HepG2 (cell line): ENCODE results near the gene ICAM5.

Source experiments
- ARID4A ChIP-seq: sonication (generic); formaldehyde crosslinking; IDR thresholded peaks from 2 replicates; pipeline ENCODE4 v1.5.0; 2020; ENCODE audit warnings: mild to moderate bottlenecking, missing genetic modification reagents, borderline replicate concordance
- ELF1 ChIP-seq: sonication (generic); formaldehyde crosslinking; IDR thresholded peaks from 2 replicates; pipeline ENCODE4 v1.4.0; 2020; ENCODE audit warnings: missing genetic modification reagents
- ETV6 ChIP-seq: sonication (generic); formaldehyde crosslinking; conservative IDR thresholded peaks from 2 replicates; pipeline ENCODE4 v1.4.0; 2020; ENCODE audit warnings: missing genetic modification reagents
- RAD21 ChIP-seq: fragments of 450-650 bp; formaldehyde crosslinking; IDR thresholded peaks from 2 replicates; pipeline ENCODE4 v1.5.0; 2020; ENCODE audit warnings: mild to moderate bottlenecking
- ZFX ChIP-seq: sonication (generic); formaldehyde crosslinking; IDR thresholded peaks from 2 replicates; pipeline ENCODE4 v1.4.0; 2020; ENCODE audit warnings: mild to moderate bottlenecking, low read depth, missing genetic modification reagents, moderate library complexity
- ZNF24 ChIP-seq: fragments of 450-650 bp; IDR thresholded peaks from 2 replicates; pipeline ENCODE4 v1.6.1; 2017; ENCODE audit warnings: antibody characterized with exemption, mild to moderate bottlenecking
- ZNF598 ChIP-seq: sonication (generic); formaldehyde crosslinking; IDR thresholded peaks from 2 replicates; pipeline ENCODE4 v1.5.1; 2020; ENCODE audit warnings: mild to moderate bottlenecking, missing genetic modification reagents, borderline replicate concordance
- ZNF670 ChIP-seq: sonication (generic); formaldehyde crosslinking; IDR thresholded peaks from 2 replicates; pipeline ENCODE4 v1.8.0; 2022; ENCODE audit warnings: mild to moderate bottlenecking, missing genetic modification reagents, borderline replicate concordance
- ZNF704 ChIP-seq: sonication (generic); formaldehyde crosslinking; IDR thresholded peaks from 2 replicates; pipeline ENCODE4 v1.8.1; 2023; ENCODE audit warnings: mild to moderate bottlenecking, inconsistent platforms, moderate library complexity, missing genetic modification reagents, borderline replicate concordance
- ZNF766 ChIP-seq: sonication (generic); formaldehyde crosslinking; IDR thresholded peaks from 2 replicates; pipeline ENCODE4 v1.5.0; 2020; ENCODE audit warnings: missing genetic modification reagents, borderline replicate concordance
- TF ChIP-seq, protein P1 (sequence below): sonication (generic); formaldehyde crosslinking; IDR thresholded peaks from 2 replicates; pipeline ENCODE4 v1.4.0; 2020; ENCODE audit warnings: missing genetic modification reagents
- TF ChIP-seq, protein P2 (sequence below): sonication (generic); formaldehyde crosslinking; IDR thresholded peaks from 2 replicates; pipeline ENCODE4 v1.4.0; 2020; ENCODE audit warnings: missing genetic modification reagents, borderline replicate concordance
- TF ChIP-seq, protein P3 (sequence below), 2 experiments: sonication (generic) in 1 of 2; formaldehyde crosslinking in 1 of 2; IDR thresholded peaks; 2 replicates each; pipeline versions ENCODE4 v1.5.1 to v1.6.1; 2011 to 2020; ENCODE audit warnings: borderline replicate concordance in 1 of 2, low read depth in 1 of 2, low read length in 1 of 2, mild to moderate bottlenecking in 1 of 2, missing genetic modification reagents in 1 of 2, moderate library complexity in 1 of 2
- TF ChIP-seq, protein P4 (sequence below): sonication (generic); formaldehyde crosslinking; IDR thresholded peaks from 2 replicates; pipeline ENCODE4 v1.5.0; 2020; ENCODE audit warnings: mild to moderate bottlenecking, missing genetic modification reagents, moderate library complexity

DNA sequence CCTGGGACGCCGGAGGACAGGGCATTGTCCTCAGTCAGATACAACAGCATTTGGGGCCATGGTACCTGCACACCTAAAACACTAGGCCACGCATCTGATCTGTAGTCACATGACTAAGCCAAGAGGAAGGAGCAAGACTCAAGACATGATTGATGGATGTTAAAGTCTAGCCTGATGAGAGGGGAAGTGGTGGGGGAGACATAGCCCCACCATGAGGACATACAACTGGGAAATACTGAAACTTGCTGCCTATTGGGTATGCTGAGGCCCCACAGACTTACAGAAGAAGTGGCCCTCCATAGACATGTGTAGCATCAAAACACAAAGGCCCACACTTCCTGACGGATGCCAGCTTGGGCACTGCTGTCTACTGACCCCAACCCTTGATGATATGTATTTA, 4.4 kb upstream of the ICAM5 start:
- TF ChIP-seq ZNF24 (no peak), RAD21 (CRISPR knock-in tag) (no peak), ZFX (CRISPR knock-in tag) (no peak), ZNF766 (CRISPR knock-in tag) (no peak), ZNF598 (no peak), ZNF670 (no peak), ZNF704 (no peak), ETV6 (CRISPR knock-in tag) (no peak), ARID4A (no peak), ELF1 (CRISPR knock-in tag) (no peak)
- TF ChIP-seq, protein P1, sequence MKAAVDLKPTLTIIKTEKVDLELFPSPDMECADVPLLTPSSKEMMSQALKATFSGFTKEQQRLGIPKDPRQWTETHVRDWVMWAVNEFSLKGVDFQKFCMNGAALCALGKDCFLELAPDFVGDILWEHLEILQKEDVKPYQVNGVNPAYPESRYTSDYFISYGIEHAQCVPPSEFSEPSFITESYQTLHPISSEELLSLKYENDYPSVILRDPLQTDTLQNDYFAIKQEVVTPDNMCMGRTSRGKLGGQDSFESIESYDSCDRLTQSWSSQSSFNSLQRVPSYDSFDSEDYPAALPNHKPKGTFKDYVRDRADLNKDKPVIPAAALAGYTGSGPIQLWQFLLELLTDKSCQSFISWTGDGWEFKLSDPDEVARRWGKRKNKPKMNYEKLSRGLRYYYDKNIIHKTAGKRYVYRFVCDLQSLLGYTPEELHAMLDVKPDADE (CRISPR knock-in tag): no peak
- TF ChIP-seq, protein P2, sequence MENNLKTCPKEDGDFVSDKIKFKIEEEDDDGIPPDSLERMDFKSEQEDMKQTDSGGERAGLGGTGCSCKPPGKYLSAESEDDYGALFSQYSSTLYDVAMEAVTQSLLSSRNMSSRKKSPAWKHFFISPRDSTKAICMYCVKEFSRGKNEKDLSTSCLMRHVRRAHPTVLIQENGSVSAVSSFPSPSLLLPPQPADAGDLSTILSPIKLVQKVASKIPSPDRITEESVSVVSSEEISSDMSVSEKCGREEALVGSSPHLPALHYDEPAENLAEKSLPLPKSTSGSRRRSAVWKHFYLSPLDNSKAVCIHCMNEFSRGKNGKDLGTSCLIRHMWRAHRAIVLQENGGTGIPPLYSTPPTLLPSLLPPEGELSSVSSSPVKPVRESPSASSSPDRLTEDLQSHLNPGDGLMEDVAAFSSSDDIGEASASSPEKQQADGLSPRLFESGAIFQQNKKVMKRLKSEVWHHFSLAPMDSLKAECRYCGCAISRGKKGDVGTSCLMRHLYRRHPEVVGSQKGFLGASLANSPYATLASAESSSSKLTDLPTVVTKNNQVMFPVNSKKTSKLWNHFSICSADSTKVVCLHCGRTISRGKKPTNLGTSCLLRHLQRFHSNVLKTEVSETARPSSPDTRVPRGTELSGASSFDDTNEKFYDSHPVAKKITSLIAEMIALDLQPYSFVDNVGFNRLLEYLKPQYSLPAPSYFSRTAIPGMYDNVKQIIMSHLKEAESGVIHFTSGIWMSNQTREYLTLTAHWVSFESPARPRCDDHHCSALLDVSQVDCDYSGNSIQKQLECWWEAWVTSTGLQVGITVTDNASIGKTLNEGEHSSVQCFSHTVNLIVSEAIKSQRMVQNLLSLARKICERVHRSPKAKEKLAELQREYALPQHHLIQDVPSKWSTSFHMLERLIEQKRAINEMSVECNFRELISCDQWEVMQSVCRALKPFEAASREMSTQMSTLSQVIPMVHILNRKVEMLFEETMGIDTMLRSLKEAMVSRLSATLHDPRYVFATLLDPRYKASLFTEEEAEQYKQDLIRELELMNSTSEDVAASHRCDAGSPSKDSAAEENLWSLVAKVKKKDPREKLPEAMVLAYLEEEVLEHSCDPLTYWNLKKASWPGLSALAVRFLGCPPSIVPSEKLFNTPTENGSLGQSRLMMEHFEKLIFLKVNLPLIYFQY (CRISPR knock-in tag): no peak
- TF ChIP-seq, protein P3, sequence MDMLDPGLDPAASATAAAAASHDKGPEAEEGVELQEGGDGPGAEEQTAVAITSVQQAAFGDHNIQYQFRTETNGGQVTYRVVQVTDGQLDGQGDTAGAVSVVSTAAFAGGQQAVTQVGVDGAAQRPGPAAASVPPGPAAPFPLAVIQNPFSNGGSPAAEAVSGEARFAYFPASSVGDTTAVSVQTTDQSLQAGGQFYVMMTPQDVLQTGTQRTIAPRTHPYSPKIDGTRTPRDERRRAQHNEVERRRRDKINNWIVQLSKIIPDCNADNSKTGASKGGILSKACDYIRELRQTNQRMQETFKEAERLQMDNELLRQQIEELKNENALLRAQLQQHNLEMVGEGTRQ (IDR thresholded peaks at IDR 0.05; ENCODE audit: low read depth, low read length): no peak
- TF ChIP-seq, protein P3 (CRISPR knock-in tag; IDR thresholded peaks at IDR 0.05; ENCODE audit: borderline replicate concordance): no peak
- TF ChIP-seq, protein P4, sequence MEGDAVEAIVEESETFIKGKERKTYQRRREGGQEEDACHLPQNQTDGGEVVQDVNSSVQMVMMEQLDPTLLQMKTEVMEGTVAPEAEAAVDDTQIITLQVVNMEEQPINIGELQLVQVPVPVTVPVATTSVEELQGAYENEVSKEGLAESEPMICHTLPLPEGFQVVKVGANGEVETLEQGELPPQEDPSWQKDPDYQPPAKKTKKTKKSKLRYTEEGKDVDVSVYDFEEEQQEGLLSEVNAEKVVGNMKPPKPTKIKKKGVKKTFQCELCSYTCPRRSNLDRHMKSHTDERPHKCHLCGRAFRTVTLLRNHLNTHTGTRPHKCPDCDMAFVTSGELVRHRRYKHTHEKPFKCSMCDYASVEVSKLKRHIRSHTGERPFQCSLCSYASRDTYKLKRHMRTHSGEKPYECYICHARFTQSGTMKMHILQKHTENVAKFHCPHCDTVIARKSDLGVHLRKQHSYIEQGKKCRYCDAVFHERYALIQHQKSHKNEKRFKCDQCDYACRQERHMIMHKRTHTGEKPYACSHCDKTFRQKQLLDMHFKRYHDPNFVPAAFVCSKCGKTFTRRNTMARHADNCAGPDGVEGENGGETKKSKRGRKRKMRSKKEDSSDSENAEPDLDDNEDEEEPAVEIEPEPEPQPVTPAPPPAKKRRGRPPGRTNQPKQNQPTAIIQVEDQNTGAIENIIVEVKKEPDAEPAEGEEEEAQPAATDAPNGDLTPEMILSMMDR (CRISPR knock-in tag): no peak
